Lung (tissue), 12 donors: Measurements from ENCODE around the gene NOC2L. TPM values are rescaled to one million over a fixed set of nuclear protein-coding genes. Genes with fewer than 3 reads are reported as not detected.

ENCODE experiments used
- ATAC-seq: fragments of 200-7000 bp; cut with Tn5 transposase; one replicate; pipeline ENCODE4 v1.9.1; 2020; ENCODE audit warnings: moderate number of reproducible peaks; ENCODE audit not compliant: insufficient read depth, low FRiP score
- DNase-seq, 3 donors: peaks; one replicate each; pipeline ENCODE4 v3.0.0-alpha.2; 2013 to 2017
- H3K27ac ChIP-seq, 2 donors: one replicate each; pipeline ENCODE4 v1.5.1; 2013; ENCODE audit warnings: mild to moderate bottlenecking in 2 of 2, moderate library complexity in 2 of 2, control low read depth in 1 of 2, inconsistent platforms in 1 of 2, low read depth in 1 of 2, low read length in 1 of 2
- H3K27me3 ChIP-seq, 3 donors: one replicate each; pipeline ENCODE4 v1.5.1; 2013; ENCODE audit warnings: low read length in 2 of 3; ENCODE audit not compliant: control insufficient read depth in 3 of 3, insufficient read depth in 3 of 3
- H3K36me3 ChIP-seq, 4 donors: one replicate each; pipeline ENCODE4 v1.5.1; 2013; ENCODE audit warnings: low read length in 4 of 4, mild to moderate bottlenecking in 1 of 4, moderate library complexity in 1 of 4; ENCODE audit not compliant: control insufficient read depth in 4 of 4, insufficient read depth in 4 of 4
- H3K4me1 ChIP-seq, 5 donors: one replicate each; pipeline ENCODE4 v1.5.1; 2013; ENCODE audit warnings: low read length in 5 of 5, mild to moderate bottlenecking in 2 of 5, moderate library complexity in 1 of 5; ENCODE audit not compliant: control insufficient read depth in 5 of 5, insufficient read depth in 5 of 5
- H3K4me3 ChIP-seq: one replicate; pipeline ENCODE4 v1.5.1; 2013; ENCODE audit warnings: mild to moderate bottlenecking, control low read depth, moderate library complexity
- H3K9ac ChIP-seq, 2 donors: one replicate each; pipeline ENCODE4 v1.5.1; 2013; ENCODE audit warnings: low read length in 2 of 2, control low read depth in 1 of 2; ENCODE audit not compliant: insufficient read depth in 1 of 2
- H3K9me3 ChIP-seq, 4 donors: one replicate each; pipeline ENCODE4 v1.5.1; 2013; ENCODE audit warnings: low read length in 3 of 4, mild to moderate bottlenecking in 1 of 4, moderate library complexity in 1 of 4; ENCODE audit not compliant: control insufficient read depth in 4 of 4, insufficient read depth in 3 of 4
- WGBS, 2 donors: extraction: QIAGEN DNeasy Blood & Tissue Kit; methylation state at CpG; one replicate each; pipeline ENCODE4 v1.1.7; 2013; 5-methylcytosine and 5-hydroxymethylcytosine counted together
- polyA plus RNA-seq, 2 donors: library from polyadenylated mRNA; stranded (reverse); fragments of 200-250 nt; gene quantifications; one replicate each; pipeline ENCODE4 v1.2.1, GENCODE V29; 2013
- total RNA-seq, 2 donors: library from RNA; depleted of rRNA in 1 of 2; stranded (reverse); fragments of >200 nt in 1 of 2; gene quantifications; one replicate each; pipeline ENCODE4 v1.2.1, GENCODE V29; 2014 to 2021
- TF ChIP-seq, protein P1 (sequence below): IDR thresholded peaks from 2 replicates; pipeline ENCODE4 v1.5.1; 2012; ENCODE audit warnings: mild to moderate bottlenecking; ENCODE audit errors: control extremely low read depth, extremely low read depth
- donor health status: control.
- donor health status: control.
- donor health status: Bipolar disorder and iron deficiency.
- donor health status: healthy.
- donor health status: DM: yes; HTN: yes; CAD: no.

NOC2L gene
- total and polyA plus RNA-seq, 4 donors: 39.0 to 86.6 (median 67.7) TPM

- DNase-seq (peak; percentile 76 to 82 (median 77)), ATAC-seq (no peak)
- peaks cover 0 to 19% (median 0%) of the 10 kb centered on the region in 3 donors for H3K27me3 ChIP-seq
- WGBS, 2 donors: 3 to 5% methylated on average over 28 to 40 of the region's 40 CpGs
- H3K4me3 ChIP-seq: no peak overlapping the region
- H3K4me1 ChIP-seq: peaks cover 0 to 6% (median 0%) of the 10 kb centered on the region in 5 donors
- H3K36me3 ChIP-seq: no peaks in the 10 kb centered on the region
- TF ChIP-seq, protein P1, sequence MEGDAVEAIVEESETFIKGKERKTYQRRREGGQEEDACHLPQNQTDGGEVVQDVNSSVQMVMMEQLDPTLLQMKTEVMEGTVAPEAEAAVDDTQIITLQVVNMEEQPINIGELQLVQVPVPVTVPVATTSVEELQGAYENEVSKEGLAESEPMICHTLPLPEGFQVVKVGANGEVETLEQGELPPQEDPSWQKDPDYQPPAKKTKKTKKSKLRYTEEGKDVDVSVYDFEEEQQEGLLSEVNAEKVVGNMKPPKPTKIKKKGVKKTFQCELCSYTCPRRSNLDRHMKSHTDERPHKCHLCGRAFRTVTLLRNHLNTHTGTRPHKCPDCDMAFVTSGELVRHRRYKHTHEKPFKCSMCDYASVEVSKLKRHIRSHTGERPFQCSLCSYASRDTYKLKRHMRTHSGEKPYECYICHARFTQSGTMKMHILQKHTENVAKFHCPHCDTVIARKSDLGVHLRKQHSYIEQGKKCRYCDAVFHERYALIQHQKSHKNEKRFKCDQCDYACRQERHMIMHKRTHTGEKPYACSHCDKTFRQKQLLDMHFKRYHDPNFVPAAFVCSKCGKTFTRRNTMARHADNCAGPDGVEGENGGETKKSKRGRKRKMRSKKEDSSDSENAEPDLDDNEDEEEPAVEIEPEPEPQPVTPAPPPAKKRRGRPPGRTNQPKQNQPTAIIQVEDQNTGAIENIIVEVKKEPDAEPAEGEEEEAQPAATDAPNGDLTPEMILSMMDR: peak; percentile 32
- no peak overlapping the region for H3K27ac ChIP-seq
- H3K9ac ChIP-seq: no peak overlapping the region
- peaks cover 0 to 2% (median 0%) of the 10 kb centered on the region in 4 donors for H3K9me3 ChIP-seq
Measured at GRCh38 chr1:975896-976683, 17.0 kb upstream of the NOC2L start.

- H3K27me3 ChIP-seq: peaks cover 0 to 25% (median 1%) of the 10 kb centered on the region in 3 donors
- H3K4me3 ChIP-seq: no peak overlapping the region
- peaks cover 0 to 6% (median 0%) of the 10 kb centered on the region in 5 donors for H3K4me1 ChIP-seq
- no peak overlapping the region for H3K9ac ChIP-seq
- H3K36me3 ChIP-seq: no peaks in the 10 kb centered on the region
- ATAC-seq (no peak), DNase-seq (no peak)
- WGBS, 2 donors: 65 to 82% methylated on average over 7 to 9 of the region's 9 CpGs
- no peak overlapping the region for H3K27ac ChIP-seq
- peaks cover 0 to 2% (median 0%) of the 10 kb centered on the region in 4 donors for H3K9me3 ChIP-seq
- TF ChIP-seq, protein P1: no peak
Measured at GRCh38 chr1:975365-975764, 16.3 kb upstream of the NOC2L start.

GRCh38 chr1:974687-975328 is 15.8 kb upstream of the NOC2L start:
- no peak overlapping the region for H3K4me3 ChIP-seq
- WGBS, 2 donors: 72 to 81% methylated on average over 17 of the region's 17 CpGs
- H3K9ac ChIP-seq: no peak overlapping the region
- TF ChIP-seq, protein P1: no peak
- H3K27ac ChIP-seq: no peak overlapping the region
- H3K4me1 ChIP-seq: peaks cover 0 to 6% (median 0%) of the 10 kb centered on the region in 5 donors
- H3K27me3 ChIP-seq: peaks cover 0 to 31% (median 6%) of the 10 kb centered on the region in 3 donors
- DNase-seq (no peak), ATAC-seq (no peak)
- H3K9me3 ChIP-seq: no peaks in the 10 kb centered on the region
- no peaks in the 10 kb centered on the region for H3K36me3 ChIP-seq
